Psoas muscle (tissue), 8 donors: Measurements from ENCODE around the gene SIGLEC11. TPM values are rescaled to one million over a fixed set of nuclear protein-coding genes. Genes with fewer than 3 reads are reported as not detected.
"Not testable (repeated sequence)": the region's sequence is repeated elsewhere in the genome, so short reads cannot be mapped to it uniquely, and the experiment has no call there.

ENCODE experiments used
- ATAC-seq, 4 donors: fragments of 200-7000 bp; cut with Tn5 transposase; one replicate each; pipeline ENCODE4 v1.9.1; 2020; ENCODE audit warnings: moderate library complexity in 3 of 4, mild to moderate bottlenecking in 2 of 4
- DNase-seq, 2 donors: peaks; one replicate each; pipeline ENCODE4 v3.0.0-alpha.2; 2020
- H3K27ac ChIP-seq: fragments of 200-600 bp; one replicate; pipeline ENCODE4 v1.8.0; 2022
- H3K27me3 ChIP-seq, 3 donors: fragments of 200-600 bp in 1 of 3; one replicate each; pipeline versions ENCODE4 v1.6.1 to v1.8.0; 2013 to 2022; ENCODE audit warnings: low read length in 2 of 3, mild to moderate bottlenecking in 2 of 3, moderate library complexity in 1 of 3; ENCODE audit not compliant: insufficient read depth in 3 of 3
- H3K36me3 ChIP-seq, 2 donors: fragments of 200-600 bp in 1 of 2; one replicate each; pipeline versions ENCODE4 v1.6.1 to v1.8.0; 2013 to 2022; ENCODE audit warnings: low read depth in 1 of 2, mild to moderate bottlenecking in 1 of 2, moderate library complexity in 1 of 2; ENCODE audit not compliant: insufficient read depth in 1 of 2
- H3K4me1 ChIP-seq: fragments of 200-600 bp; one replicate; pipeline ENCODE4 v1.8.0; 2022
- H3K4me3 ChIP-seq: fragments of 200-600 bp; one replicate; pipeline ENCODE4 v1.8.0; 2022; ENCODE audit warnings: mild to moderate bottlenecking
- H3K9me3 ChIP-seq: fragments of 200-600 bp; one replicate; pipeline ENCODE4 v1.8.0; 2022
- WGBS, 3 donors: extraction: QIAGEN DNeasy Blood & Tissue Kit; methylation state at CpG; one replicate each; pipeline versions ENCODE4 v1.1.6 to v1.1.7; 2013; 5-methylcytosine and 5-hydroxymethylcytosine counted together
- intact Hi-C, 2 donors: fragments of 100-400 bp; cut with DNase I; formaldehyde crosslinking; loops; one replicate each; pipeline versions ENCODE4 v1.11.0 to v1.14.2; 2022
- polyA plus RNA-seq, 3 donors: library from polyadenylated mRNA; stranded (reverse); fragments of 200-250 nt; gene quantifications; one replicate each; pipeline ENCODE4 v1.2.3, GENCODE V29; 2013
- total RNA-seq, 4 donors: library from RNA; stranded (reverse); fragmentation: NEBNext Ultra II Directional in 2 of 4; extraction: Animal tissue kit (Norgen Biotek cat#: 25700) in 2 of 4; gene quantifications; one replicate each; pipeline versions ENCODE4 v1.2.1 to v1.2.4, GENCODE V29; 2021 to 2023
- TF ChIP-seq, protein P1 (sequence below): fragments of 200-600 bp; IDR thresholded peaks from one replicate; pipeline ENCODE4 v1.8.0; 2022; ENCODE audit warnings: antibody characterized with exemption
- donor health status: healthy with polysubstance abuse.
- donor health status: DM: no; HTN: no; CAD: no; lungs with moderate emphysema.
- donor health status: Bipolar disorder and iron deficiency.
- donor health status: healthy.
- donor health status: DM: yes; HTN: yes; CAD: no.
- donor health status: DM: no; HTN: no; CAD: no.
- donor health status: DM: no; HTN: no; CAD: no.
- donor health status: DM: yes; HTN: yes; CAD: no.

SIGLEC11 gene
- total and polyA plus RNA-seq, 7 donors: 0.13 to 0.38 (median 0.29) TPM; not detected in 1

DNA sequence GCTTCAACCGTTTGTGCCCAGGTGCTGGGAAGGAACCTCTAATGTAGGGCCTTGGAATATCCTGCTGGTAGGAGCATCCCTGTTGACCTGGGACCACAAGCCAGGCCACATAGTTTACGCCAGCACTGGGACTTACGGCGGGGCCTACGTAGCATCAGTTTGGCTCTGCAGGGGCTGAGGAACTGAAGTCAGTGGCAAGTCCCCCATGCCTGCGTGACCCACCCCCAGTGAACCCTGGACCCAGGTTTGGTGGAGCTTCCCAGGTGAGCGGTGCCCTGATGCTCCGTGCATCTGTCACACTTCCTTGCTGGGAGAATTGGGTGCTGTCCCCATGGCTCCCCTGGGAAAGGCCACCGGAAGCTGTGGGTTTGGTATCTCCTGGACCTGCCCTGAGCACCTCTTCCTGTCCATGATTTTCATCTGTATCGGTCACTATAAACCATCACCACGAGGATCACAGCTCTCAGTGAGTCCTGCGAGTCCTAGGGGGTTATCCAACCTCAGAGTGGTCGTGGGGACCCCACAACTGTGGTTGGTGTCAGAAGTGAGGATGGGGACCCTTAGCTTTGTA, 9.9 kb downstream of the SIGLEC11 start:
- intact Hi-C loops: no loop called here
- 86 to 88% (median 87%) methylated on average over 13 of the region's 13 CpGs for WGBS, 3 donors

DNA sequence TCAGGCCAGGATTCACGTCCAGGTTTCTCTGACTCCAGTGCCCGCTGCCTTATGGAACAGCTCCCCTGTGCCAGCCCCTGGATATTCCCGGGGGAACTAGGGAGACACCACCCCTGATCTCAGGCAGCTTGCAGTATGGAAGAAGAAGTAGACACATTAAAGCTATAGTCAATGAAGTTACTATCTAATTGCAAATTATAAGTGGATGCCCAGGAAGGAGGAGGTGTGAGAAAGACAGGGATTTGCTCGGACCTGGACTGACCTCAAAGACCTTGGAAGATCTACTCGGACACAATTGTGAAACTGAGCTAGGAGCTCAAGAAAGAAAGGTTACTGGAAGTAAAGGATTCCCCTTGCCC, 10.4 kb downstream of the SIGLEC11 start:
- no peak for ATAC-seq
- no peak overlapping the region for H3K27ac ChIP-seq
- H3K4me3 ChIP-seq: no peak overlapping the region
- peaks cover 4% of the 10 kb centered on the region for H3K4me1 ChIP-seq
- peaks cover 0 to 19% (median 9%) of the 10 kb centered on the region in 3 donors for H3K27me3 ChIP-seq
- intact Hi-C loops: no loop called here
- DNase-seq: no peak
- H3K36me3 ChIP-seq: no peaks in the 10 kb centered on the region
- TF ChIP-seq, protein P1, sequence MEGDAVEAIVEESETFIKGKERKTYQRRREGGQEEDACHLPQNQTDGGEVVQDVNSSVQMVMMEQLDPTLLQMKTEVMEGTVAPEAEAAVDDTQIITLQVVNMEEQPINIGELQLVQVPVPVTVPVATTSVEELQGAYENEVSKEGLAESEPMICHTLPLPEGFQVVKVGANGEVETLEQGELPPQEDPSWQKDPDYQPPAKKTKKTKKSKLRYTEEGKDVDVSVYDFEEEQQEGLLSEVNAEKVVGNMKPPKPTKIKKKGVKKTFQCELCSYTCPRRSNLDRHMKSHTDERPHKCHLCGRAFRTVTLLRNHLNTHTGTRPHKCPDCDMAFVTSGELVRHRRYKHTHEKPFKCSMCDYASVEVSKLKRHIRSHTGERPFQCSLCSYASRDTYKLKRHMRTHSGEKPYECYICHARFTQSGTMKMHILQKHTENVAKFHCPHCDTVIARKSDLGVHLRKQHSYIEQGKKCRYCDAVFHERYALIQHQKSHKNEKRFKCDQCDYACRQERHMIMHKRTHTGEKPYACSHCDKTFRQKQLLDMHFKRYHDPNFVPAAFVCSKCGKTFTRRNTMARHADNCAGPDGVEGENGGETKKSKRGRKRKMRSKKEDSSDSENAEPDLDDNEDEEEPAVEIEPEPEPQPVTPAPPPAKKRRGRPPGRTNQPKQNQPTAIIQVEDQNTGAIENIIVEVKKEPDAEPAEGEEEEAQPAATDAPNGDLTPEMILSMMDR: no peak
- H3K9me3 ChIP-seq: no peaks in the 10 kb centered on the region
- WGBS, 3 donors: 88 to 96% (median 90%) methylated on average over 5 of the region's 5 CpGs

More for the DNA sequence above, 9.9 kb downstream of the SIGLEC11 start:
- TF ChIP-seq, protein P1: no peak
- no peaks in the 10 kb centered on the region for H3K36me3 ChIP-seq
- peaks cover 4% of the 10 kb centered on the region for H3K4me1 ChIP-seq
- ATAC-seq: no peak
- H3K27ac ChIP-seq: no peak overlapping the region
- H3K27me3 ChIP-seq: peaks cover 0 to 19% (median 9%) of the 10 kb centered on the region in 3 donors
- no peaks in the 10 kb centered on the region for H3K9me3 ChIP-seq
- no peak overlapping the region for H3K4me3 ChIP-seq
- DNase-seq: no peak

DNA sequence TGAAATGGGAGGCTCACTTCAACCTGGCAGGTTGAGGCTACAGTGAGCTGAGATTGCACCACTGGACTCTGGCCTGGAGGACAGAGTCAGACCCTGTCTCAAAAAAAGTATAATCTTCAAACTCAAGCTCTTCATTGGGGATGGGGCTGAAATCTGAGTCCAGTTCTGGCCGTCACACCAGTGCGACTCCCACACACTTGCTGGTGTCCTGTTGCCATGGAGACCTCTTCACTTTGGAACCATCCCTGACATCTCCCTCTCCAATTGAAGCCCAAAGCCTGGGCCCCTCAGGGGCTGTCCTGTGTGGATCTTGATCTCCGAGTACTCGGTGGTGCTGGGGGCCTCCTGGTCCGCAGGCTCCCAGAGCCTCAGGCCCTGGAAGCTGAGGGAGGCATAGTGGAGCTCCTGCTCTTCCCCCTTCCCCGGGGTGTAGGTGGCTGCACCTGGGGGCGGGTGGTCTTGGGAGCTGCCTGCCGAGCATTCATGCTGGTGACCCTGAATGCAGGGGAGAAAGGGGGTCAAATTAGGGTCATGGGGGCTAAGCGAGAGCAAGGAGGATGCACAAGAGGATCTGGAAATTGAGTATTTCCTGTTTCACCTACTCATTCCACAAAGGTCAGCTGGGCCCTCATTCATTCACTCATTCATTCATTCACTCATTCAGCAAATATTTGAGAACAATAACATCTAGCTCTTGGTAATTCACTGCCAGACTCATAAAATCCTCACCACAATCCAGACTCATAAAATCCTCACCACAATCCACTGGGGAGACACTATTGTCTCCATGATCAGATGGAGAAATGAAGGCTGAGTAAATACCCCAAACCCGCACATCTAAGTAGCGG, 11.0 kb downstream of the SIGLEC11 start:
- peaks cover 0 to 14% (median 9%) of the 10 kb centered on the region in 3 donors for H3K27me3 ChIP-seq
- 65 to 71% (median 69%) methylated on average over 11 of the region's 11 CpGs for WGBS, 3 donors
- intact Hi-C loops: no loop called here

DNA sequence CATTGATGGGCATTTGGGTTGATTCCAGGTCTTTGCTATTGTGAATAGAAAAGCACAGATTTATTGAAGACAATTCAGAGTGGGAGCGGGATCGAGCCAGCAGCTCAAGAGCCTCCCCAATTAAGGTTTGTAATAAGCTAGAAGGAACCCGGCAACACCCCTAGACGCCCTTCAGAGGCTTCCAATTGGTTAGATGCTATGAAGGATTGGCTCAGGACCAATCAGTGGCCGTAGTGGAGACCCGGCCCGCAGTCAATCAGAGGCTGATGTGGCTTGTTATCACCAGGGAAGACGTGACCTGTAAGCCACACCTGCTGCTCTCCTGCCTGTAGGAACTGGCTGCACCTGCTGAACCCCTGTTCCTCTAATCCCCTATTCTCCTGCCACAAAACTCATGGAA, 14.6 kb downstream of the SIGLEC11 start:
- ATAC-seq (no peak), DNase-seq (no peak)
- 79 to 82% (median 80%) methylated on average over 8 of the region's 8 CpGs for WGBS, 3 donors
- H3K27me3 ChIP-seq: peaks cover 0 to 2% (median 0%) of the 10 kb centered on the region in 3 donors
- no peak overlapping the region for H3K27ac ChIP-seq
- no peaks in the 10 kb centered on the region for H3K9me3 ChIP-seq
- no peaks in the 10 kb centered on the region for H3K36me3 ChIP-seq
- intact Hi-C loops: no loop called here
- H3K4me3 ChIP-seq: no peak overlapping the region
- H3K4me1 ChIP-seq: no peaks in the 10 kb centered on the region
- TF ChIP-seq, protein P1: no peak

More for the DNA sequence above, 11.0 kb downstream of the SIGLEC11 start:
- Histone ChIP-seq H3K9me3 (no peaks in the 10 kb centered on the region), H3K36me3 (no peaks in the 10 kb centered on the region), H3K27ac (no peak overlapping the region), H3K4me3 (no peak overlapping the region), H3K4me1 (no peaks in the 10 kb centered on the region)
- DNase-seq (no peak), ATAC-seq (no peak)
- TF ChIP-seq, protein P1: no peak

DNA sequence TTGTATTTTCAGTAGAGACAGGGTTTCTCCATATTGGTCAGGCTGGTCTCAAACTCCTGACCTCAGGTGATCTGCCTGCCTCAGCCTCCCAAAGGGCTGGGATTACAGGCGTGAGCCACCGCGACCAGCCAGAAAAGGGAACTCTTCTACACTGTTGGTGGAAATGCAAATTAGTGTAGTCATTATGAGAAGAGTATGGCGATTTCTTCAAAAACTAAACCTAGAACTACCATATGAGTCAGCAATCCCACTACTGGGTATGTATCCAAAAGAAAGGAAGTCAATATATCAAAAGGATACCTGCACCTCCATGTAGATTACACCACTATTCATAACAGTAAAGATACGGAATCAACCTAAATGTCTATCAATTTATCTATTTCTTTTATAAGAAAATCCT, 16.4 kb downstream of the SIGLEC11 start:
- intact Hi-C loops: not testable (repeated sequence)

More for the DNA sequence above, 16.4 kb downstream of the SIGLEC11 start:
- H3K9me3 ChIP-seq, H3K4me3 ChIP-seq, H3K27ac ChIP-seq, ATAC-seq, DNase-seq, H3K36me3 ChIP-seq, H3K27me3 ChIP-seq, H3K4me1 ChIP-seq: not testable (repeated sequence)
- WGBS, 3 donors: 79 to 89% (median 83%) methylated on average over 5 of the region's 5 CpGs
